Muscle of leg (tissue), 11 donors: ENCODE data around the gene ECE2. TPM values are rescaled to one million over a fixed set of nuclear protein-coding genes. Genes with fewer than 3 reads are reported as not detected.

Experiments
- DNase-seq: peaks from one replicate; pipeline ENCODE4 v3.0.0; 2013
- H3K27ac ChIP-seq: one replicate; pipeline ENCODE4 v1.5.1; 2013; ENCODE audit warnings: mild to moderate bottlenecking, low read length, control low read depth
- H3K27me3 ChIP-seq: one replicate; pipeline ENCODE4 v1.6.1; 2013; ENCODE audit warnings: low read length; ENCODE audit not compliant: control insufficient read depth, insufficient read depth
- H3K36me3 ChIP-seq: one replicate; pipeline ENCODE4 v1.6.1; 2013; ENCODE audit warnings: low read length; ENCODE audit not compliant: control insufficient read depth, insufficient read depth
- H3K4me1 ChIP-seq: one replicate; pipeline ENCODE4 v1.6.1; 2013; ENCODE audit warnings: low read length; ENCODE audit not compliant: control insufficient read depth, insufficient read depth
- H3K4me3 ChIP-seq: one replicate; pipeline ENCODE4 v1.5.1; 2013; ENCODE audit warnings: low read length, control low read depth
- H3K9me3 ChIP-seq: replicated peaks from 2 replicates; pipeline ENCODE4 v1.6.1; 2013; ENCODE audit warnings: low read depth, low read length; ENCODE audit not compliant: control insufficient read depth
- WGBS: methylation state at CpG from one replicate; pipeline ENCODE4 v1.1.5; 2013; ENCODE audit warnings: missing lambda C conversion rate; ENCODE audit not compliant: insufficient coverage; 5-methylcytosine and 5-hydroxymethylcytosine counted together
- polyA plus RNA-seq, 8 donors: library from polyadenylated mRNA; unstranded; fragments of 120-200 nt; gene quantifications; one replicate each; pipeline versions ENCODE4 v1.2.1 to v1.2.3, GENCODE V29; 2013; ENCODE audit warnings: inconsistent platforms in 1 of 8, low replicate concordance in 1 of 8; ENCODE audit not compliant: insufficient read length in 8 of 8, insufficient read depth in 1 of 8
- total RNA-seq: library from RNA; stranded (reverse); fragments of 120-200 nt; gene quantifications from one replicate; pipeline ENCODE4 v1.2.4, GENCODE V29; 2013

Gene ECE2
- total and polyA plus RNA-seq, 9 donors: not detected

DNA sequence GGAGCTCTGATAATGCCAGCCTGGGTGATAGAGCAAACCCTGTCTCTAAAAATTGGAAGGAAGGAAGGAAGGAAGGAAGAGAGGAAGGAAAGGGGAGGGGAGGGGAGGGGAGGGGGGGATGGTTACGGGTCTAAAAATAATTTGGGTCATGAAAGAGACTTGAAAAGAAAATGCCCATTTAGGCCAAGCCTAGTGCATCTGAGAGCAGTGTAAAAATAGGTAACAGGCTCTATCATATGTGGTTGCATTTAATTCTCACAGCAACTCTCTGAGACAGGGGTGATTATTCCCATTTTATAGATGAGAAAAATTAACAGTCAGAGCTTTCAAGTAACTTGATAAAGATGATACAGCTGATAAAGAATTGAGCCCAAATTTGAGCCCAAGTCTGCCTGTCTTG, 3.6 kb upstream of the ECE2 start:
- H3K27ac ChIP-seq: no peak overlapping the region
- H3K27me3 ChIP-seq: peaks cover 44% of the 10 kb centered on the region
- no peak for DNase-seq
- no peak overlapping the region for H3K4me3 ChIP-seq
- no peaks in the 10 kb centered on the region for H3K36me3 ChIP-seq
- H3K4me1 ChIP-seq: no peaks in the 10 kb centered on the region
- no peaks in the 10 kb centered on the region for H3K9me3 ChIP-seq
- WGBS: no CpG with 5 or more reads among the region's 1 CpG

DNA sequence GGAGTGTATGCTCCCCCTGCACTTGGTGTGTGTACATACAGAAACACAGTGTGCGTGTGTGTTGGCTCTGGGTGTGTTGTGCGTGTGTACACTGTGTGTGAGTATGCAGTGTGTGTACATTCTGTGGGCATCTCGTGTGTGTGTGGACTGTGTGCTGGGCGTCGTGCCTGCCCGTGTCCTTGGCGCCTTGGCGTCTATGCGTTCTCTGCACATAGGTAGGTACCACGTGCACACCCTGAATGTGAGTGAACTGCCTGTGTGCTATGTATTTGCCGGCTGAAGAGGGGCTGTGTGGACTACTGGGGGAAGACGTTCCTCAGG, 481 bp upstream of the ECE2 start:
- H3K27me3 ChIP-seq: peaks cover 57% of the 10 kb centered on the region
- 56% methylated on average over 8 of the region's 12 CpGs for WGBS
- no peak overlapping the region for H3K4me3 ChIP-seq

DNA sequence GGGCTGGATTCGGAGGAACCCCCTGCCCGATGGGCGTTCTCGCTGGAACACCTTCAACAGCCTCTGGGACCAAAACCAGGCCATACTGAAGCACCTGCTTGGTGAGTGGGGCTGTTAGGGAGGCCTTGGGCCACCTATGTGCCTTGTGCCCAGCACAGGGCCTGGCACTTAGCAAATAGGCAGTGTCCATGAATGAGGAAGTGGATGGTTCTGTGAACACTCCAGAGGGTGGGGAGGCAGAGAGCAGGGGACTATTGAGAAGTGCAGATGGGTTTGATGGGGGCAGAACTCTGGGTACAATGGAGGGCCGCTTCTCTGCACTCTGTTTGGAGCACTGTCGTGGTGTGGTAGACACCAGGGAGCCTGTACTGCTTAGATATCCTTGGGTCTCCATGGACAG, 1.5 kb downstream of the ECE2 start:
- peaks cover 52% of the 10 kb centered on the region for H3K27me3 ChIP-seq
- 81% methylated on average over 5 of the region's 6 CpGs for WGBS
- no peaks in the 10 kb centered on the region for H3K4me1 ChIP-seq
- no peaks in the 10 kb centered on the region for H3K36me3 ChIP-seq
- no peaks in the 10 kb centered on the region for H3K9me3 ChIP-seq
- DNase-seq: no peak
- no peak overlapping the region for H3K27ac ChIP-seq
- H3K4me3 ChIP-seq: no peak overlapping the region

More for the DNA sequence above, 481 bp upstream of the ECE2 start:
- Histone ChIP-seq H3K36me3 (no peaks in the 10 kb centered on the region), H3K4me1 (no peaks in the 10 kb centered on the region), H3K27ac (no peak overlapping the region), H3K9me3 (no peaks in the 10 kb centered on the region)
- no peak for DNase-seq

DNA sequence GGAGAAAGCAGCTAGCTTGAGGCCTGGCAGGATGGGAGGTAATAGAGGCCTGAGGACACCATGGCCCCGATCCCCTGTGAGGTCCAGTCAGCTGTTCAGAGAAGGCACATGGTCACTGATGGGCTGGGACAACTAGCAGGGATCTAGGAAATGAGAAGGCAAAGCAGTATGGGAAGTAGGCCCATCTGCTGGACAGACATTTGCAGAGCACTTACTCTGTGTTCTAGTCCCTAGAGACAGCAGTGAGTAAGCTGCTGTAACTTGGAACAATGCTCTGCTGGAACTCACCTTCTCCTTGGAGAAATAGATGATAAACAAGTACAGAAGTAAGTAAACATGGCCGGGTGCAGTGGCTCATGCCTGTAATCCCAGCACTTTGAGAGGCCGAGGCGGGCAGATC, 7.1 kb downstream of the ECE2 start:
- H3K27ac ChIP-seq: no peak overlapping the region
- peaks cover 17% of the 10 kb centered on the region for H3K27me3 ChIP-seq
- DNase-seq: no peak
- no peak overlapping the region for H3K4me3 ChIP-seq
- no peaks in the 10 kb centered on the region for H3K4me1 ChIP-seq
- H3K9me3 ChIP-seq: no peaks in the 10 kb centered on the region
- H3K36me3 ChIP-seq: no peaks in the 10 kb centered on the region
- WGBS: 67% methylated on average over 1 of the region's 4 CpGs

DNA sequence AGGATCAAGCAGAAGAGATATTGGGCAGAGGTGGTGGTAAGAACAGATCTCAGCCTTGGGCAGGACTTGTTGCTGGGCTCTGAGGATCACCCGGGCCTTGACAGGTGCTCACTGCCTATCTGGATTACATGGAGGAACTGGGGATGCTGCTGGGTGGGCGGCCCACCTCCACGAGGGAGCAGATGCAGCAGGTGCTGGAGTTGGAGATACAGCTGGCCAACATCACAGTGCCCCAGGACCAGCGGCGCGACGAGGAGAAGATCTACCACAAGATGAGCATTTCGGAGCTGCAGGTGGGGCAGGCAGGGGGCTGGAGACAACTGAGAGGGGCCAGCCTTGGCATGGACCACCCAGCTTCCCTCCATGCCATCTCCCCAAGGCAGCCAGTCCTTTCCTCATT, 7.9 kb downstream of the ECE2 start:
- Histone ChIP-seq H3K4me3 (no peak overlapping the region), H3K27me3 (peaks cover 11% of the 10 kb centered on the region), H3K4me1 (no peaks in the 10 kb centered on the region), H3K27ac (no peak overlapping the region), H3K36me3 (no peaks in the 10 kb centered on the region), H3K9me3 (no peaks in the 10 kb centered on the region)
- WGBS: 80% methylated on average over 7 of the region's 8 CpGs
- DNase-seq: no peak

DNA sequence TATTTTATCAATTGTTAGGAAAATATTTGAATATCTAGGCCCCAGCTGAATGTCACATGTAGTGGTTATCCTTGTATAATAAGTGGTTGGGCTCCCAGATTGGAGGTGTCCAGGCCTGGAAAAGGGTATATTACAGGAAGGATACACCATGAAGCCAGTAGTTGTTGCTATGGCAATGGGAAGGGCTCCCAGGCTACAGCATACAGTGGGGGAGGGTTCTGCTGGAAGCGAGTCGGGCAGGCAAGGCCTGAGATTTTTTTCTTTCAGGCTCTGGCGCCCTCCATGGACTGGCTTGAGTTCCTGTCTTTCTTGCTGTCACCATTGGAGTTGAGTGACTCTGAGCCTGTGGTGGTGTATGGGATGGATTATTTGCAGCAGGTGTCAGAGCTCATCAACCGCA, 8.9 kb downstream of the ECE2 start:
- DNase-seq: peak; percentile 95
- WGBS: 23% methylated on average over 3 of the region's 4 CpGs
- H3K27me3 ChIP-seq: peaks cover 11% of the 10 kb centered on the region
- no peaks in the 10 kb centered on the region for H3K36me3 ChIP-seq
- H3K4me1 ChIP-seq: no peaks in the 10 kb centered on the region
- no peaks in the 10 kb centered on the region for H3K9me3 ChIP-seq
- peak overlapping the region; percentile 47 for H3K27ac ChIP-seq
- no peak overlapping the region for H3K4me3 ChIP-seq

DNA sequence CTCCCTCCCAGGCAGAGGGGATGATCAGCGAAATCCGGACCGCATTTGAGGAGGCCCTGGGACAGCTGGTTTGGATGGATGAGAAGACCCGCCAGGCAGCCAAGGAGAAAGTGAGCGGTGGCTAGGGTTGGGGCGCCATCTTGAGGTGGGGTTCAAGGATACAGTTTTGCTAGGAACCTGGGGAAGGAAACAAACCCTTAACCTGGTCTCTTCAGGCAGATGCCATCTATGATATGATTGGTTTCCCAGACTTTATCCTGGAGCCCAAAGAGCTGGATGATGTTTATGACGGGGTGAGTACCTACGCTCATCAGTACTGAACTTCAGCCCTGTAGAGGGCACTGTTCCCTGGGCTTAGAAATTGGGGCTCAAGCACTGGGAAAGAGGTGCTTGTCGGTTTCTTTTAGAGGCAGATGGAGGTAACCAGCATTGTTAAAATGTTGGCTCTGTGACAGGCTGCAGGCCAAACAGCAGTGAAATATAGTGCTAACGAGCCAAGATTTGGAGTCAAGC, 13.7 kb downstream of the ECE2 start:
- peak; percentile 19 for DNase-seq
- WGBS: 26% methylated on average over 5 of the region's 10 CpGs
- Histone ChIP-seq H3K4me3 (no peak overlapping the region), H3K4me1 (no peaks in the 10 kb centered on the region), H3K27ac (no peak overlapping the region), H3K36me3 (no peaks in the 10 kb centered on the region), H3K27me3 (peaks cover 8% of the 10 kb centered on the region), H3K9me3 (no peaks in the 10 kb centered on the region)

DNA sequence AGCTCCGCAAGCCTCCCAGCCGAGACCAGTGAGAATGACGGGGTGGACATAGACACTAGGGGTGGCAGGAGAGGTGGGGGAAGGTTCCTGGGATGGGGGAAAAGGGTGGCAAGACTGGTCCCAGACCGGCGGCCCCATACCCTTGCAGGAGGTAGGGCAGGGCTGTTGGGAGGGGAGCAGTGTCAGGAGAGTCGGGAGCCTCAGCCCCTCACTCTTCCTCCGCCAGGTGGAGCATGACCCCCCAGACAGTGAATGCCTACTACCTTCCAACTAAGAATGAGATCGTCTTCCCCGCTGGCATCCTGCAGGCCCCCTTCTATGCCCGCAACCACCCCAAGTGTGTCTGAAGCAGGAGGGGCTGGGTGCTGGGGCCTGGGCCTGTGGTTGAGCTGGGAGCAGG, 14.5 kb downstream of the ECE2 start:
- Histone ChIP-seq H3K9me3 (no peaks in the 10 kb centered on the region), H3K27me3 (peaks cover 8% of the 10 kb centered on the region), H3K4me3 (no peak overlapping the region), H3K4me1 (no peaks in the 10 kb centered on the region), H3K27ac (no peak overlapping the region), H3K36me3 (no peaks in the 10 kb centered on the region)
- 80% methylated on average over 3 of the region's 10 CpGs for WGBS
- DNase-seq: no peak

DNA sequence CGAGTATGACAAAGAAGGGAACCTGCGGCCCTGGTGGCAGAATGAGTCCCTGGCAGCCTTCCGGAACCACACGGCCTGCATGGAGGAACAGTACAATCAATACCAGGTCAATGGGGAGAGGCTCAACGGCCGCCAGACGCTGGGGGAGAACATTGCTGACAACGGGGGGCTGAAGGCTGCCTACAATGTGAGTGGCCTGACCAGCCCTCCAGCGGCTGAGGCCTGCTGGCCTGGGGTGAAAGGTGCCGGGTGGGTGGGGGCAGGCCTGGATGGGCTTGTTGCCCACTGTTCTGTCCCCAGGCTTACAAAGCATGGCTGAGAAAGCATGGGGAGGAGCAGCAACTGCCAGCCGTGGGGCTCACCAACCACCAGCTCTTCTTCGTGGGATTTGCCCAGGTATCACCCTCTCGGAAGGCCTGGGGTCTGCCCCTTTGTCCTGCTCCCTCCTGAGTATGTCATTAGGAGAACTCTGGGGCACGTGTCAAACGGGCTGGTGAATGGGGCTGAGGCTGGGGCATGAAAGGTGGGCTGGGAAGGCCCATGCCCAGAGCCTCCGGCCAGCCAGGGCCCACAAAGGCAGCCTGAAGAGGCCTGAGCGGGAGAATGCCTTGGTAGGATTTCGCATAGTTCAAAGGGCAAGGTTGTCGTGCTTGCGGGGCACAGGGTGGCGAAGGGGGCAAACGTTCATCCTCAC, 15.4 kb downstream of the ECE2 start:
- H3K27me3 ChIP-seq: peaks cover 8% of the 10 kb centered on the region
- no peak overlapping the region for H3K27ac ChIP-seq
- no peak for DNase-seq
- no peak overlapping the region for H3K4me3 ChIP-seq
- H3K9me3 ChIP-seq: no peaks in the 10 kb centered on the region
- no peaks in the 10 kb centered on the region for H3K36me3 ChIP-seq
- WGBS: 80% methylated on average over 21 of the region's 22 CpGs
- no peaks in the 10 kb centered on the region for H3K4me1 ChIP-seq

DNA sequence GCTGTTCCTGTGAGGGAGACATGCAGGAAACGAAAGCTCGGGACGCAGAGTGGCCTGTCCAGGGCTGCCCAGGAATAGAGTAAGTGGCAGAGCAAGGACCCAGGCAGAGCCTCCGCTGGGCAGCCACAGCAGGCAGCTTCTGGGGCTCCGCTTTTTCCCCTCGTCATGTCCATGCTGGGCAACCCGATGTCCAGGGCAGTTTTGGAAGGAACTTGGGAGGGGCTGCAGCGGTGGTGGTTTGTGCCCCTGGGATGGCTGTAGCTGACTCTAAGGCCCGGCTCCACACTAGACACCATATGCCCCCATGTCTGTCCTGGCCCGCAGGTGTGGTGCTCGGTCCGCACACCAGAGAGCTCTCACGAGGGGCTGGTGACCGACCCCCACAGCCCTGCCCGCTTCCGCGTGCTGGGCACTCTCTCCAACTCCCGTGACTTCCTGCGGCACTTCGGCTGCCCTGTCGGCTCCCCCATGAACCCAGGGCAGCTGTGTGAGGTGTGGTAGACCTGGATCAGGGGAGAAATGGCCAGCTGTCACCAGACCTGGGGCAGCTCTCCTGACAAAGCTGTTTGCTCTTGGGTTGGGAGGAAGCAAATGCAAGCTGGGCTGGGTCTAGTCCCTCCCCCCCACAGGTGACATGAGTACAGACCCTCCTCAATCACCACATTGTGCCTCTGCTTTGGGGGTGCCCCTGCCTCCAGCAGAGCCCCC, 16.1 kb downstream of the ECE2 start:
- no peak for DNase-seq
- H3K4me3 ChIP-seq: no peak overlapping the region
- H3K9me3 ChIP-seq: no peaks in the 10 kb centered on the region
- H3K27me3 ChIP-seq: peaks cover 8% of the 10 kb centered on the region
- no peaks in the 10 kb centered on the region for H3K4me1 ChIP-seq
- no peak overlapping the region for H3K27ac ChIP-seq
- 86% methylated on average over 13 of the region's 21 CpGs for WGBS
- H3K36me3 ChIP-seq: no peaks in the 10 kb centered on the region
